H9 (cell line): ENCODE measurements around the gene MRPS35. TPM values are rescaled to one million over a fixed set of nuclear protein-coding genes. Genes with fewer than 3 reads are reported as not detected.
A peak's percentile ranks its signal among the peaks of the same experiment; 100 is the strongest.

Experiments used
- DNase-seq: peaks from one replicate; pipeline ENCODE4 v3.0.0-alpha.2; 2017
- H2AFZ ChIP-seq: one replicate; pipeline ENCODE4 v1.6.1; 2013; ENCODE audit warnings: mild to moderate bottlenecking, low read length, control low read depth, moderate library complexity
- H2AK5ac ChIP-seq: 2 replicates; pipeline ENCODE4 v1.6.1; 2013; ENCODE audit warnings: low read length, control low read depth, mixed read lengths; ENCODE audit not compliant: insufficient read length
- H2BK120ac ChIP-seq: one replicate; pipeline ENCODE4 v1.6.1; 2013; ENCODE audit warnings: low read depth, mild to moderate bottlenecking, low read length, control low read depth, inconsistent platforms; ENCODE audit not compliant: poor library complexity, severe bottlenecking
- H2BK12ac ChIP-seq: 2 replicates; pipeline ENCODE4 v1.6.1; 2013; ENCODE audit warnings: low read length, control low read depth, mixed read lengths, low read depth; ENCODE audit not compliant: insufficient read length
- H2BK15ac ChIP-seq: 2 replicates; pipeline ENCODE4 v1.6.1; 2013; ENCODE audit warnings: low read depth, low read length, control low read depth
- H2BK20ac ChIP-seq: one replicate; pipeline ENCODE4 v1.6.1; 2013; ENCODE audit warnings: low read depth, mild to moderate bottlenecking, low read length, control low read depth, inconsistent platforms; ENCODE audit not compliant: poor library complexity, severe bottlenecking
- H2BK5ac ChIP-seq: 2 replicates; pipeline ENCODE4 v1.6.1; 2013; ENCODE audit warnings: low read length, control low read depth, mixed read lengths; ENCODE audit not compliant: insufficient read length
- H3K14ac ChIP-seq: 2 replicates; pipeline ENCODE4 v1.6.1; 2013; ENCODE audit warnings: low read length, control low read depth; ENCODE audit not compliant: insufficient read depth
- H3K18ac ChIP-seq: 2 replicates; pipeline ENCODE4 v1.6.1; 2013; ENCODE audit warnings: low read depth, mild to moderate bottlenecking, mixed read lengths, low read length, control low read depth; ENCODE audit not compliant: insufficient read length
- H3K23ac ChIP-seq: 2 replicates; pipeline ENCODE4 v1.6.1; 2013; ENCODE audit warnings: low read length, control low read depth, mixed read lengths, low read depth; ENCODE audit not compliant: insufficient read length
- H3K23me2 ChIP-seq: 2 replicates; pipeline ENCODE4 v1.6.1; 2013; ENCODE audit warnings: low read depth, mild to moderate bottlenecking, mixed read lengths, low read length, control low read depth; ENCODE audit not compliant: insufficient read length, poor library complexity, severe bottlenecking
- H3K27ac ChIP-seq: 2 replicates; pipeline ENCODE4 v1.5.1; 2013; ENCODE audit warnings: low read length, control low read depth, mixed read lengths, low read depth; ENCODE audit not compliant: insufficient read length
- H3K27me3 ChIP-seq: 2 replicates; pipeline ENCODE4 v1.6.1; 2013; ENCODE audit warnings: low read length, control low read depth, inconsistent platforms; ENCODE audit not compliant: insufficient read depth
- H3K4ac ChIP-seq: 2 replicates; pipeline ENCODE4 v1.6.1; 2013; ENCODE audit warnings: low read depth, mild to moderate bottlenecking, control low read depth, inconsistent platforms, low read length, moderate library complexity
- H3K4me1 ChIP-seq: 2 replicates; pipeline ENCODE4 v1.6.1; 2013; ENCODE audit warnings: low read length, control low read depth, inconsistent platforms; ENCODE audit not compliant: insufficient read depth
- H3K4me2 ChIP-seq: 2 replicates; pipeline ENCODE4 v1.6.1; 2013; ENCODE audit warnings: low read length, control low read depth, mixed read lengths; ENCODE audit not compliant: insufficient read length, insufficient read depth
- H3K56ac ChIP-seq: 2 replicates; pipeline ENCODE4 v1.6.1; 2013; ENCODE audit warnings: low read depth, mild to moderate bottlenecking, mixed read lengths, low read length, control low read depth; ENCODE audit not compliant: insufficient read length
- H3K79me1 ChIP-seq: 2 replicates; pipeline ENCODE4 v1.6.1; 2013; ENCODE audit warnings: low read depth, mild to moderate bottlenecking, moderate library complexity, low read length, control low read depth, inconsistent platforms; ENCODE audit not compliant: insufficient read depth, poor library complexity, severe bottlenecking
- H3K79me2 ChIP-seq: 2 replicates; pipeline ENCODE4 v1.6.1; 2013; ENCODE audit warnings: low read length, control low read depth, inconsistent platforms; ENCODE audit not compliant: insufficient read depth
- H3K9ac ChIP-seq: 2 replicates; pipeline ENCODE4 v1.6.1; 2013; ENCODE audit warnings: low read length, control low read depth, mixed read lengths; ENCODE audit not compliant: insufficient read length; ENCODE audit errors: extremely low read depth
- H3K9me3 ChIP-seq: one replicate; pipeline ENCODE4 v1.6.1; 2013; ENCODE audit warnings: low read depth, low read length, inconsistent platforms; ENCODE audit not compliant: control insufficient read depth
- H3T11ph ChIP-seq: one replicate; pipeline ENCODE4 v1.6.1; 2013; ENCODE audit warnings: mild to moderate bottlenecking, low read length, control low read depth, inconsistent platforms
- H4K20me1 ChIP-seq: one replicate; pipeline ENCODE4 v1.6.1; 2013; ENCODE audit not compliant: control insufficient read depth, insufficient read length, insufficient read depth
- H4K5ac ChIP-seq: 2 replicates; pipeline ENCODE4 v1.6.1; 2013; ENCODE audit warnings: low read depth, mild to moderate bottlenecking, mixed read lengths, low read length, control low read depth; ENCODE audit not compliant: insufficient read length
- H4K8ac ChIP-seq: replicated peaks from 2 replicates; pipeline ENCODE4 v1.6.1; 2013; ENCODE audit warnings: low read length, control low read depth, mixed read lengths, low read depth; ENCODE audit not compliant: insufficient read length
- H4K91ac ChIP-seq: 2 replicates; pipeline ENCODE4 v1.6.1; 2013; ENCODE audit warnings: low read depth, mild to moderate bottlenecking, moderate library complexity, mixed read lengths, low read length, control low read depth; ENCODE audit not compliant: insufficient read length
- H3K27ac Mint-ChIP-seq, 3 experiments: 2 replicates in 2 of 3; 3 replicates in 1 of 3; pipeline ENCODE4 v1.8.0; 2020 to 2021; ENCODE audit warnings: mixed read lengths in 3 of 3, mild to moderate bottlenecking in 1 of 3, moderate library complexity in 1 of 3
- H3K27me3 Mint-ChIP-seq: 2 replicates; pipeline ENCODE4 v1.8.0; 2021; ENCODE audit warnings: low read depth, mild to moderate bottlenecking, moderate library complexity, mixed read lengths
- H3K36me3 Mint-ChIP-seq, 3 experiments: 2 replicates in 2 of 3; 3 replicates in 1 of 3; pipeline ENCODE4 v1.8.0; 2020 to 2021; ENCODE audit warnings: low read depth in 3 of 3, mixed read lengths in 3 of 3; ENCODE audit not compliant: insufficient read depth in 1 of 3
- H3K4me1 Mint-ChIP-seq, 2 experiments: 2 replicates each; pipeline ENCODE4 v1.8.0; 2020; ENCODE audit warnings: mixed read lengths in 2 of 2
- H3K4me3 Mint-ChIP-seq, 2 experiments: 2 replicates in 1 of 2; 3 replicates in 1 of 2; pipeline ENCODE4 v1.8.0; 2020 to 2021; ENCODE audit warnings: mild to moderate bottlenecking in 2 of 2, mixed read lengths in 2 of 2, moderate library complexity in 1 of 2
- H3K9me3 Mint-ChIP-seq, 2 experiments: 2 replicates in 1 of 2; 3 replicates in 1 of 2; pipeline ENCODE4 v1.8.0; 2020; ENCODE audit warnings: mild to moderate bottlenecking in 2 of 2, mixed read lengths in 2 of 2, moderate library complexity in 1 of 2
- WGBS: extraction: QIAGEN DNeasy Blood & Tissue Kit; methylation state at CpG from one replicate; pipeline ENCODE4 v1.1.7; 2013; ENCODE audit warnings: missing lambda C conversion rate, low lambda C conversion rate, mixed read lengths; ENCODE audit not compliant: insufficient read length; ENCODE audit errors: extremely low coverage; 5-methylcytosine and 5-hydroxymethylcytosine counted together
- total RNA-seq: library from RNA; stranded (reverse); gene quantifications from 2 replicates; pipeline ENCODE4 v1.2.1, GENCODE V29; 2021
- TF ChIP-seq, protein P1 (sequence below): fragments of 200-600 bp; sonication (generic); conservative IDR thresholded peaks from 3 replicates; pipeline ENCODE4 v1.8.0; 2021; ENCODE audit warnings: antibody characterized with exemption, mild to moderate bottlenecking

The MRPS35 gene
- total RNA-seq, 1 experiment from 2014 or later = 45.4 TPM

DNA sequence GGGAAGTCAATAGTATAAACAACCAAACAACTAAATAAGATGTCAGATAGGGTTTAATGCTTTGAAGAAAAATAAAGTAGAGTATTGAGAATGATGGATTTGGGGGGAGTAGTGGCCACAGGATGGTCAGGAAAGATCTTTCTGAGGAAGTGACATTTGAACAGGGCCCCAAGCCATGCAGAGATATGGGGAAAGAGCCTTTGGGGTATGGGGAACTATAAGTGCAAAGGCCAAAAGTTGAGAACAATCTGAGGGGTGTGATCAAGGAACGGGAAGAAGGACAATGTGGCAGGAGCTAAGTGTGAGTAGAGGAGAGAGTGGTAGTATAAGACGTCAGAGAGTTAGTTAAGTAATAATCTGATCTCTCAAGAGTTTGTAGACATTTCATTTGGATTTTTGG, 1.3 kb downstream of the MRPS35 start:
- H3K4me1 Mint-ChIP-seq = peaks cover 15 to 19% of the 10 kb centered on the region in 2 experiments
- Histone ChIP-seq H2BK120ac (no peak overlapping the region), H3K79me2 (peaks cover 10% of the 10 kb centered on the region; the same call in 1 of the 2 replicates), H2BK5ac (no peak overlapping the region), H3K56ac (no peak overlapping the region), H3K9me3 (no peaks in the 10 kb centered on the region), H4K5ac (no peak overlapping the region), H3K27ac (no peak overlapping the region), H3K23ac (no peak overlapping the region), H2BK15ac (no peak overlapping the region), H3K4me1 (no peaks in the 10 kb centered on the region), H4K91ac (no peak overlapping the region), H4K20me1 (no peaks in the 10 kb centered on the region), H3K4ac (no peak overlapping the region), H3K14ac (no peak overlapping the region), H3K4me2 (peak overlapping the region; percentile 97), H2AK5ac (no peak overlapping the region), H4K8ac (no peak overlapping the region), H2BK20ac (no peak overlapping the region), H3K23me2 (peaks cover 5% of the 10 kb centered on the region), H3K9ac (no peak overlapping the region), H3K27me3 (no peaks in the 10 kb centered on the region), H3K79me1 (peaks cover 11% of the 10 kb centered on the region), H2AFZ (no peak overlapping the region), H2BK12ac (no peak overlapping the region), H3T11ph (no peak overlapping the region), H3K18ac (no peak overlapping the region)
- WGBS = no CpG with 5 or more reads among the region's 2 CpGs
- TF ChIP-seq, protein P1, sequence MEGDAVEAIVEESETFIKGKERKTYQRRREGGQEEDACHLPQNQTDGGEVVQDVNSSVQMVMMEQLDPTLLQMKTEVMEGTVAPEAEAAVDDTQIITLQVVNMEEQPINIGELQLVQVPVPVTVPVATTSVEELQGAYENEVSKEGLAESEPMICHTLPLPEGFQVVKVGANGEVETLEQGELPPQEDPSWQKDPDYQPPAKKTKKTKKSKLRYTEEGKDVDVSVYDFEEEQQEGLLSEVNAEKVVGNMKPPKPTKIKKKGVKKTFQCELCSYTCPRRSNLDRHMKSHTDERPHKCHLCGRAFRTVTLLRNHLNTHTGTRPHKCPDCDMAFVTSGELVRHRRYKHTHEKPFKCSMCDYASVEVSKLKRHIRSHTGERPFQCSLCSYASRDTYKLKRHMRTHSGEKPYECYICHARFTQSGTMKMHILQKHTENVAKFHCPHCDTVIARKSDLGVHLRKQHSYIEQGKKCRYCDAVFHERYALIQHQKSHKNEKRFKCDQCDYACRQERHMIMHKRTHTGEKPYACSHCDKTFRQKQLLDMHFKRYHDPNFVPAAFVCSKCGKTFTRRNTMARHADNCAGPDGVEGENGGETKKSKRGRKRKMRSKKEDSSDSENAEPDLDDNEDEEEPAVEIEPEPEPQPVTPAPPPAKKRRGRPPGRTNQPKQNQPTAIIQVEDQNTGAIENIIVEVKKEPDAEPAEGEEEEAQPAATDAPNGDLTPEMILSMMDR = no peak
- H3K4me3 Mint-ChIP-seq = peak overlapping the region; percentile 93 to 95
- peaks cover 12 to 34% (median 16%) of the 10 kb centered on the region in 3 experiments for H3K36me3 Mint-ChIP-seq
- H3K27ac Mint-ChIP-seq = peak overlapping the region in 1 of 3 experiments; percentile 2; a peak in 1 of 7 replicates
- no peaks in the 10 kb centered on the region; the same call in none of the 2 replicates for H3K27me3 Mint-ChIP-seq
- peaks cover 0 to 6% of the 10 kb centered on the region in 2 experiments; a peak in 1 of 5 replicates for H3K9me3 Mint-ChIP-seq
- DNase-seq = no peak
